Activated T-helper 17 cell treated with anti-CD3 and anti-CD28 coated beads, Interleukin-2, amount 50 U/mL, for 72 hours (primary cell): ENCODE measurements around the gene AKAP13. TPM values are rescaled to one million over a fixed set of nuclear protein-coding genes. Genes with fewer than 3 reads are reported as not detected.
"Not testable (repeated sequence)": the region's sequence is repeated elsewhere in the genome, so short reads cannot be mapped to it uniquely, and the experiment has no call there.

Experiments used
- ATAC-seq: fragments of 150-1000 bp; cut with Tn5 transposase; replicated peaks from 2 replicates; pipeline ENCODE4 v1.10.0; 2021; ENCODE audit warnings: mild to moderate bottlenecking, moderate library complexity
- H3K27ac Mint-ChIP-seq: one replicate; pipeline ENCODE4 v1.8.0; 2022; ENCODE audit warnings: mixed read lengths
- H3K27me3 Mint-ChIP-seq: one replicate; pipeline ENCODE4 v1.8.0; 2022; ENCODE audit warnings: mixed read lengths
- H3K36me3 Mint-ChIP-seq: one replicate; pipeline ENCODE4 v1.8.0; 2022; ENCODE audit warnings: low read depth, mild to moderate bottlenecking, mixed read lengths
- H3K4me1 Mint-ChIP-seq: one replicate; pipeline ENCODE4 v1.8.0; 2022; ENCODE audit warnings: mixed read lengths
- H3K4me3 Mint-ChIP-seq: one replicate; pipeline ENCODE4 v1.8.0; 2022; ENCODE audit warnings: mild to moderate bottlenecking, mixed read lengths
- H3K9me3 Mint-ChIP-seq: one replicate; pipeline ENCODE4 v1.8.0; 2022; ENCODE audit warnings: mixed read lengths
- total RNA-seq, 2 donors: library from RNA; stranded (reverse); gene quantifications; one replicate each; pipeline ENCODE4 v1.2.3, GENCODE V29; 2022

The AKAP13 gene
- total RNA-seq, 2 donors from 2014 or later, result 95.9 to 152 TPM

DNA sequence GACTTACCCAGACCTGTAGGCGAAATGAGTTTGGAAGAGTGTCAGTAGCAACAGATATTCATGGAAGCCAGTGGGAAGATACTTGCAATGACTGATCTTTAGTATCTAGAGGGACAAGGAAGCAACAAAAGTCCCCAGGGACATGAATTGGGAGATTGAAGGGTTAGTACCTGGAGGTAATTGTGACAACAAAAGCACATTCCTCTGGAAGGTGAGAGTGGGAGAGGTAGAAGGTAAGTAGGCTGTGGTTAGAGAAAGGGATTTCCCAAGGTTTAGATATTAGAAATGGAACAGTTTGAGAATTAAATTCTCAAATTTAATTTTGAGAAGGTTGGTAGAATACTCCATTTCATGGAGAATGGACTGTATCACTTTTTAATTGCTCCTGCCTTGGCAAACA, 191.4 kb downstream of the AKAP13 start:
- H3K27ac Mint-ChIP-seq, result peak overlapping the region; percentile 1
- no peak overlapping the region for H3K4me3 Mint-ChIP-seq

DNA sequence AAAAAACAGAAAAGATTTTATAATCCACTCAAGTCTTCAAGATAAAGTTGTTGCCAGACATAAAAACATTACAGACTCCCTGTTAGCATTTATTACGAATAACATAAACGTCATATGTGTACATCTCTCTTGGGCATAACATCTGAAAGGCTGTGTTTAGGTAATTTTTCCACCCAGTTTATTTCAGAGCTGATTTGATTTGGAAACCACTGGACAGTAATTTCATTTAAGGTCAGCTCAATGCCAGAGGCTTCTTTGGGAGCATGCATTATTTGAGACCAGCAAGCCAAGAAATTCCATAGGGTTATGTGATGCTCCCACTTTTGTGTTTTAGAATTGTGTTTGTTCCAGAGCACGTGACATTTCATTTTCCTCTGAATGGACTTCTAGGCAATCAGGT, 196.0 kb downstream of the AKAP13 start:
- no peak overlapping the region for H3K4me3 Mint-ChIP-seq
- H3K9me3 Mint-ChIP-seq, result no peaks in the 10 kb centered on the region
- H3K27ac Mint-ChIP-seq, result no peak overlapping the region
- H3K4me1 Mint-ChIP-seq, result peaks cover 36% of the 10 kb centered on the region
- no peak for ATAC-seq
- peaks cover 58% of the 10 kb centered on the region for H3K36me3 Mint-ChIP-seq
- H3K27me3 Mint-ChIP-seq, result no peaks in the 10 kb centered on the region

More for the DNA sequence above, 191.4 kb downstream of the AKAP13 start:
- Mint-ChIP-seq H3K36me3 (peaks cover 22% of the 10 kb centered on the region), H3K27me3 (no peaks in the 10 kb centered on the region), H3K9me3 (no peaks in the 10 kb centered on the region), H3K4me1 (peaks cover 30% of the 10 kb centered on the region)
- ATAC-seq, result no peak

DNA sequence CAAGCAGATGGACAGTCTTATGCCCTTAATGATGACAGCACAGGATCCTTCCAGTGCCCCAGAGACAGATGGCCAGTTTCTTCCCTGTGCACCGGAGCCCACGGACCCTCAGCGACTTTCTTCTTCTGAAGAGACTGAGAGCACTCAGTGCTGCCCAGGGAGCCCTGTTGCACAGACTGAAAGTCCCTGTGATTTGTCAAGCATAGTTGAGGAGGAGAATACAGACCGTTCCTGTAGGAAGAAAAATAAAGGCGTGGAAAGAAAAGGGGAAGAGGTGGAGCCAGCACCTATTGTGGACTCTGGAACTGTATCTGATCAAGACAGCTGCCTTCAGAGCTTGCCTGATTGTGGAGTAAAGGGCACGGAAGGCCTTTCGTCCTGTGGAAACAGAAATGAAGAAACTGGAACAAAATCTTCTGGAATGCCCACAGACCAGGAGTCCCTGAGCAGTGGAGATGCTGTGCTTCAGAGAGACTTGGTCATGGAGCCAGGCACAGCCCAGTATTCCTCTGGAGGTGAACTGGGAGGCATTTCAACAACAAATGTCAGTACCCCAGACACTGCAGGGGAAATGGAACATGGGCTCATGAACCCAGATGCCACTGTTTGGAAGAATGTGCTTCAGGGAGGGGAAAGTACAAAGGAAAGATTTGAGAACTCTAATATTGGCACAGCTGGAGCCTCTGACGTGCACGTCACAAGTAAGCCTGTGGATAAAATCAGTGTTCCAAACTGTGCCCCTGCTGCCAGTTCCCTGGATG, 198.7 kb downstream of the AKAP13 start:
- peaks cover 85% of the 10 kb centered on the region for H3K36me3 Mint-ChIP-seq
- ATAC-seq, result no peak
- H3K4me1 Mint-ChIP-seq, result peaks cover 54% of the 10 kb centered on the region
- peak overlapping the region; percentile 44 for H3K27ac Mint-ChIP-seq
- H3K4me3 Mint-ChIP-seq, result peak overlapping the region; percentile 88
- no peaks in the 10 kb centered on the region for H3K9me3 Mint-ChIP-seq
- no peaks in the 10 kb centered on the region for H3K27me3 Mint-ChIP-seq

DNA sequence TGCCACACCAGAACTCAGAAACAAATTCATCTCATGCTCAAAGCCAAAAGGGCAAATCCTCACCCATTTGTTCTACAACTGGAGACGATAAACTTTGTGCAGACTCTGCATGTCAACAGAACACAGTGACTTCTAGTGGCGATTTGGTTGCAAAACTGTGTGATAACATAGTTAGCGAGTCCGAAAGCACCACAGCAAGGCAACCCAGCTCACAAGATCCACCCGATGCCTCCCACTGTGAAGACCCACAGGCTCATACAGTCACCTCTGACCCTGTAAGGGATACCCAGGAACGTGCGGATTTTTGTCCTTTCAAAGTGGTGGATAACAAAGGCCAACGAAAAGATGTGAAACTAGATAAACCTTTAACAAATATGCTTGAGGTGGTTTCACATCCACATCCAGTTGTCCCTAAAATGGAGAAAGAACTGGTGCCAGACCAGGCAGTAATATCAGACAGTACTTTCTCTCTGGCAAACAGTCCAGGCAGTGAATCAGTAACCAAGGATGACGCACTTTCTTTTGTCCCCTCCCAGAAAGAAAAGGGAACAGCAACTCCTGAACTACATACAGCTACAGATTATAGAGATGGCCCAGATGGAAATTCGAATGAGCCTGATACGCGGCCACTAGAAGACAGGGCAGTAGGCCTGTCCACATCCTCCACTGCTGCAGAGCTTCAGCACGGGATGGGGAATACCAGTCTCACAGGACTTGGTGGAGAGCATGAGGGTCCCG, 199.7 kb downstream of the AKAP13 start:
- H3K36me3 Mint-ChIP-seq, result peaks cover 90% of the 10 kb centered on the region
- H3K4me3 Mint-ChIP-seq, result peak overlapping the region; percentile 88
- no peak for ATAC-seq
- peak overlapping the region; percentile 97 for H3K27ac Mint-ChIP-seq
- no peaks in the 10 kb centered on the region for H3K27me3 Mint-ChIP-seq
- no peaks in the 10 kb centered on the region for H3K9me3 Mint-ChIP-seq
- peaks cover 62% of the 10 kb centered on the region for H3K4me1 Mint-ChIP-seq

GRCh38 chr15:85580879-85581278, 200.5 kb downstream of the AKAP13 start:
- Mint-ChIP-seq H3K27me3 (no peaks in the 10 kb centered on the region), H3K9me3 (no peaks in the 10 kb centered on the region), H3K4me1 (peaks cover 70% of the 10 kb centered on the region), H3K27ac (peak overlapping the region; percentile 97), H3K36me3 (peaks cover 90% of the 10 kb centered on the region), H3K4me3 (peak overlapping the region; percentile 88)
- ATAC-seq, result peak; percentile 61

DNA sequence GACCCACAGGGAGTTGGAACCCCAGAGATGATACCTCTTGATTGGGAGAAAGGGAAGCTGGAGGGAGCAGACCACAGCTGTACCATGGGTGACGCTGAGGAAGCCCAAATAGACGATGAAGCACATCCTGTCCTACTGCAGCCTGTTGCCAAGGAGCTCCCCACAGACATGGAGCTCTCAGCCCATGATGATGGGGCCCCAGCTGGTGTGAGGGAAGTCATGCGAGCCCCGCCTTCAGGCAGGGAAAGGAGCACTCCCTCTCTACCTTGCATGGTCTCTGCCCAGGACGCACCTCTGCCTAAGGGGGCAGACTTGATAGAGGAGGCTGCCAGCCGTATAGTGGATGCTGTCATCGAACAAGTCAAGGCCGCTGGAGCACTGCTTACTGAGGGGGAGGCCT, 201.1 kb downstream of the AKAP13 start:
- Mint-ChIP-seq H3K9me3 (no peaks in the 10 kb centered on the region), H3K4me3 (peak overlapping the region; percentile 88), H3K4me1 (peaks cover 75% of the 10 kb centered on the region), H3K27ac (peak overlapping the region; percentile 97), H3K36me3 (peaks cover 90% of the 10 kb centered on the region), H3K27me3 (no peaks in the 10 kb centered on the region)
- ATAC-seq, result peak; percentile 45

DNA sequence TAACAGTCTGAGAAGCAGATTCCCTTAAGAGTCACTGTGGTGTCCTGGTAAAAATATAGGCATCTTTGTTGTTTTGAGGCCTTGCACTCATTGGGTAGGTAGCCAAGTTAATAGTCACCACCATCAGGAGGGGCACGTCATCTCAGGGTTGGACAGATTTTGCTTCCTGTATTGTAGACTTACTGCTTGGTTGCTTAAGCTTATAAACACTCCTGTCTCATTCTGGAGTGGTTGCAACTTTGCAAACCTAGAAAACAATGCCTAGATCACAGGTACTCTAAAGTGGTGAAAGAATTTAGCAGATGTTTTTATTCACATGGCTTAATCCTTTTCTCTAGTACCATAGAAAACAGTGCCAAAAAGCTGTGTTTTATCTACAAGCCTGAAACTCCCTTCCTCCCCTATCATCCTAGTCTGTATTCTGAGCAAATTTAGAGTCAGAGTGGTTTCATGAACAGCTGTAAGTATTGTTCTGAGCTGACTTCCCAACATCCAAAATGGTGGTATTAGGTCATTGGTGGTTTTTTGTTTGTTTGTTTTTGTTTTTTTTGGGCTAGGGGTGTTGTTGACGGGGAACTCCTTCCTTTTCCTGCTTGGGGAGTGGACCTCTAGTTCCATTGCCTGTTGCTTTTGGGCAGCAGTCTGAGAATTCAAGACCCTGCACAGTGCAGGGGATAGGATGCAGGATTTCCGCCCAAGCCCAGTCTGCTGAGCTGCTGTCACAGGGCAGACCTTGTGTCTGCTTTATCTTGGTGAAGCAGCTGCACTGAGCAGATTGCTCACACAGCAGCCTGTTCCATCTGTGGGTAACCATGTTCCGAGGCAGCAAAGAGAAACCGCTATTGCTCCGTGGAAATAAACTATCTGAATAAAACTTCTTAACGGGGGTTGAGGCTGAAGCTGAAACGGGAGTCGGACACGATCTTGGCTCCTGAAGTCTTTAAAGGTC, 202.0 kb downstream of the AKAP13 start:
- Mint-ChIP-seq H3K4me1 (peaks cover 75% of the 10 kb centered on the region), H3K4me3 (peak overlapping the region; percentile 88), H3K27ac (peak overlapping the region; percentile 97), H3K36me3 (peaks cover 92% of the 10 kb centered on the region), H3K27me3 (no peaks in the 10 kb centered on the region), H3K9me3 (no peaks in the 10 kb centered on the region)
- ATAC-seq, result peak; percentile 45

- Mint-ChIP-seq H3K4me1 (peaks cover 75% of the 10 kb centered on the region), H3K9me3 (no peaks in the 10 kb centered on the region), H3K27ac (peak overlapping the region; percentile 97), H3K27me3 (no peaks in the 10 kb centered on the region), H3K4me3 (peak overlapping the region; percentile 88), H3K36me3 (peaks cover 100% of the 10 kb centered on the region)
- ATAC-seq, result peak; percentile 13
Observed at GRCh38 chr15:85583442-85583841, 203.0 kb downstream of the AKAP13 start.

- Mint-ChIP-seq H3K27me3 (no peaks in the 10 kb centered on the region), H3K36me3 (peaks cover 100% of the 10 kb centered on the region), H3K9me3 (no peaks in the 10 kb centered on the region), H3K4me3 (peak overlapping the region; percentile 88), H3K4me1 (peaks cover 73% of the 10 kb centered on the region), H3K27ac (peak overlapping the region; percentile 97)
- peak; percentile 46 for ATAC-seq
Observed at GRCh38 chr15:85583923-85584390, 203.6 kb downstream of the AKAP13 start.

DNA sequence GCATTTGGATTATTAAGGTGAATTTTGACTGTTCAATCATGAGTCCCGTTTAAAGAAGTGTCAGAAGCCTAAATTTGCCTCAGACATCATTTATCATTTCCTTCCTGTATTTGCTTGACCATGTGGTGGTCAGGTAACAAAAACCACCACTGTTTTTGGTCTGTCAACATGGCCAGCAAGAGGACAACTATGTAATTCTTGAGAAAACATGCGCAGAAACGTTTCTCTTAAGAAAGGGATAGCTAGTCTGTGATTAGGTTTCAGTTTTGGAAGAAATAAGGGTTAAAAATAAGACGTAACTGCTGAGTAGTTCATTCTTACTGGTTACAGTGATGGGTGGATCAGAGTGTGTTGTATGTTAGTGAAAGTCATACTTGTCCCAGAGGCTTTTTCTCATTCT, 204.5 kb downstream of the AKAP13 start:
- peaks cover 100% of the 10 kb centered on the region for H3K36me3 Mint-ChIP-seq
- ATAC-seq, result no peak
- H3K9me3 Mint-ChIP-seq, result no peaks in the 10 kb centered on the region
- H3K4me1 Mint-ChIP-seq, result peaks cover 64% of the 10 kb centered on the region
- H3K27ac Mint-ChIP-seq, result peak overlapping the region; percentile 97
- H3K27me3 Mint-ChIP-seq, result no peaks in the 10 kb centered on the region
- H3K4me3 Mint-ChIP-seq, result peak overlapping the region; percentile 88

GRCh38 chr15:85586196-85586595, 205.8 kb downstream of the AKAP13 start:
- Mint-ChIP-seq H3K4me3 (peak overlapping the region; percentile 88), H3K27ac (peak overlapping the region; percentile 97), H3K4me1 (peaks cover 51% of the 10 kb centered on the region), H3K36me3 (peaks cover 99% of the 10 kb centered on the region)
- peak; percentile 29 for ATAC-seq
- not testable (repeated sequence) for H3K27me3 Mint-ChIP-seq, H3K9me3 Mint-ChIP-seq

- no peaks in the 10 kb centered on the region for H3K9me3 Mint-ChIP-seq
Observed at GRCh38 chr15:85587707-85588411, 207.5 kb downstream of the AKAP13 start.

DNA sequence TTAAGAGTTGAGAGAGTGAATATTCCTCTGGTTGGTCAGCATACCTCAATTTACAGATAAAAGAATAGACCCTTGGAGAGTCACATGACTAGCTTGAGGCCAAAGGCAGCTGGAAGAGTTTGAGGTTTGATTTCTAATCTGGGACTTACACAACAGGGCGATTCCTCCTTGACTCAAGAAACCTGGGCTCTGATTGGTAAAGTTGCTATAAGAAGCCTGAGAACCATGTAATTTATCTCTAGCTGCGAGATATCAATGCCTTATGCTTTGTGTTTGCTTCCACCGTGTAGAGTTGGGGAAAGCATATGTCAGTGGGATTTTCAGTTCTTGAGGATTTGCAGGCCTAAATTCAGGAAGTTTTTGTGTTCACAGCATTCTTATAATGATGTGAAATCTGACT, 208.3 kb downstream of the AKAP13 start:
- no peaks in the 10 kb centered on the region for H3K27me3 Mint-ChIP-seq
- H3K4me1 Mint-ChIP-seq, result peaks cover 33% of the 10 kb centered on the region
- H3K4me3 Mint-ChIP-seq, result peak overlapping the region; percentile 21
- no peaks in the 10 kb centered on the region for H3K9me3 Mint-ChIP-seq
- H3K27ac Mint-ChIP-seq, result peak overlapping the region; percentile 30
- ATAC-seq, result no peak
- H3K36me3 Mint-ChIP-seq, result peaks cover 99% of the 10 kb centered on the region

More at GRCh38 chr15:85587707-85588411, 207.5 kb downstream of the AKAP13 start:
- peak overlapping the region; percentile 30 for H3K27ac Mint-ChIP-seq
- H3K36me3 Mint-ChIP-seq, result peaks cover 99% of the 10 kb centered on the region
- H3K4me3 Mint-ChIP-seq, result peak overlapping the region; percentile 21
- H3K27me3 Mint-ChIP-seq, result no peaks in the 10 kb centered on the region
- H3K4me1 Mint-ChIP-seq, result peaks cover 39% of the 10 kb centered on the region
- no peak for ATAC-seq
